Fibroblast of skin of left quadriceps (primary cell): Measurements from ENCODE around the gene FHIP1B.
"Not testable (repeated sequence)": the region's sequence is repeated elsewhere in the genome, so short reads cannot be mapped to it uniquely, and the experiment has no call there.

Experiments
- DNase-seq, 2 experiments: peaks; one replicate each; pipeline ENCODE4 v3.0.0-alpha.2; 2013; ENCODE audit warnings: low read depth in 2 of 2

Gene FHIP1B

DNA sequence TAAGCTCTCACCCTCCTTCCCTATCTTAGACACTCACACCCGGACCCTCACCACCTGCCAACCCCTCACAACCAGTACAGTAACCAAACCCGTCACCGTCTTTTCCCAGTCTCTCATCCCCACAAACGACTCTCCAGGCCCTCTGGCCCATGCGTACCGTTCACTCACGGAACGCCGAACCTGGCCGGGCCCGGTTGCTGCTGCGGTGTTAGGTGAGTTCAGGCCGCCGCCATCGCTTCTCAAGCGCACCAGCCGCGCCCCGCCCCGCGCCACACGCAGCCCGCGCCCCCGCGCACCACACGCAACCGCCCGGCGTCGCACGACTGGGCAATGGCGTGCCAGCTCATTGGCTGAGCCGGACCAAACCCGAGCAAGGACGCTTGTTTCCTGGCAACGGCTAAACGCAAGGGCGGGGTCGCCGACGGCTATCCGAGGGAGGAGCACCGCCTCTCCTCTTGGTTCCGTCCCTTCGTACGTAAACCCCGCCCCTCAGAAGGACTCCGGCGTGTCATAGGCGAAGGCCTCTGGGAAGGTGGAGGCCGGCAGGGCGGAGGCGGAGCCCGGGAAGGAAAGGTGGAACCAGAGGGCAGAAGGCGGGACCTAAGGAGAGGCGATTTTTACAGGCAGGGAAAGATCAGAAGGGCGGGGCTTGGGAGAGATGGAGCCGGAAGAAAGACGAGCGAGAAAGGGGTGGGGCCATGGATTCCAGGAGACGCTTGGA, at the start of gene FHIP1B:
Gene FHIP1B (minus strand): TSS at position 250 of the 721 bp plus-strand sequence. CDS start 10,120 bp downstream, outside the sequence.
- DNase-seq = peak; percentile 99

DNA sequence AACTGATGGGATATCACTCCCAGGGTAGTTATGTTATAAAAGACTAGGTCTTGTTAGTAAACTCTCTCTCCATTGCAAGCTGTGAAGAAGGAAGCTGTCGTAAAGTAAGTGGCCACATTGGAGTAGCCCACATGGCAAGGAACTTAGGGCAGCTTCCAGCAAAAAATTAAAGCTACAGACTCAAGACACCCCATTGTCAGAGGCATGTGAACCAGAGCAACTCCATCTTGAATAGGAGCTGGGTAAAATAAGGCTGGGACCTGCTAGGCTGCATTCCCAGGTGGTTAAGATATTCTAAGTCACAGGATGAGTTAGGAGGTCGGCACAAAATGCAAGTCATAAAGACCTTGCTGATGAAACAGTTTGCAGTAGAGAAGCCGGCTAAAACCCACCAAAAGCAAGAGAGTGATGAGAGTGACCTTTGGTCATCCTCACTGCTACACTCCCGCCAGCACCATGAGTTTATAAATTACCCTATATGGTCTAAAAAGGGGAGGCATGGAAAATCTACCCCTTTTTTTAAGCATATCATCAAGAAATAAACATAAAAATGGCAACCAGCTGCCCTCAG, 49.1 kb upstream of the FHIP1B start:
- DNase-seq = no peak

DNA sequence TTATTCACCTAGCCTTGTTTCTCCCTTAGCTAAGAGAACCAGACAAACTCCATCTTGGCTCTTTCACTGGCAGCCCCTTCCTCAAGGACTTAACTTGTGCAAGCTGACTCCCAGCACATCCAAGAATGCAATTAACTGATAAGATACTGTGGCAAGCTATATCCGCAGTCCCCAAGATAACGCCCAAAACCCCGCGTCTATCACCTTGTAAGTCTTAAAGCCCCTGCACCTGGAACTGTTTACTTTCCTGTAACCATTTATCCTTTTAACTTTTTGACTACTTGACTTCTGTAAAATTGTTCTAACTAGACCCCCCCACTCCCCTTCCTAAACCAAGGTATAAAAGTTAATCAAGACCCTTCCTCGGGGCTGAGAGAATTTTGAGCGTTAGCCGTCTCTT, 46.4 kb upstream of the FHIP1B start:
- not testable (repeated sequence) for DNase-seq

DNA sequence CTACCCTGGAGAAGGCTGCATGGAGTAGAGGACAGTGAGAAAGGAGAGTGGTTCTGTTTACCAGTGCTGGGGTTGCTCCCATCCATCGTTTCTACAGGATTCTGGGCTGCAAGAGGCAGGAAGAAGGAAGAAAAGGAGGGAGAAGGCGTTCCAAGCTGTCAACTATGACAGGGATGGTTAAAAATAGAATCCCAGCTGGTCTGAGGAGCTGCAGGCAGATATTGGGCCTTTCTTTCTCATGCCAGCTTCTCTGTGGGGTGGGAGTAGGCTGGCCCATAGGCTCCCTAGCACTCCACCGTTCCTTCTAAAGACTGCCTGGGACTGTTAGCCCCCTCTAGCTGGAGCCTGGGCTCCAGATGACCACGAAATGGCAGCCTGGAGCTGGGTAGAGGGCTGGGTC, 38.8 kb upstream of the FHIP1B start:
- DNase-seq = no peak

DNA sequence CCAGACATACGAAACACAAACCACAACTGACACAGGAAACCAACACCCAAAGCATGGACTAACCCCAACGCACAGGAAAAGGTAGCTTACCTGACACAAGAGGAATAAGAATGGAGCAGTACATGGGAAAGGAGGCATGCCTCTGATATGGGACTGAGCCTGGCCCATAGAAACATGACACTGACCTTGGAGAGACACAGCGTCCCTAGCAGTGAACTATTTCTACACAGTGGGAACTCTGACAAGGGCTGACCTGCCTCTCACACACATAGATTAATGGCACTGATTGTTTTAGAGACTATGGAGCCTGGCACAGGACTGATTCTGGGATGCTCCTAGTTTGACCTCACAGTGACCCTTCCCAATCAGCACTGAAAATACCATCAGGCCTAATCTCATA, 37.2 kb upstream of the FHIP1B start:
- no peak for DNase-seq

DNA sequence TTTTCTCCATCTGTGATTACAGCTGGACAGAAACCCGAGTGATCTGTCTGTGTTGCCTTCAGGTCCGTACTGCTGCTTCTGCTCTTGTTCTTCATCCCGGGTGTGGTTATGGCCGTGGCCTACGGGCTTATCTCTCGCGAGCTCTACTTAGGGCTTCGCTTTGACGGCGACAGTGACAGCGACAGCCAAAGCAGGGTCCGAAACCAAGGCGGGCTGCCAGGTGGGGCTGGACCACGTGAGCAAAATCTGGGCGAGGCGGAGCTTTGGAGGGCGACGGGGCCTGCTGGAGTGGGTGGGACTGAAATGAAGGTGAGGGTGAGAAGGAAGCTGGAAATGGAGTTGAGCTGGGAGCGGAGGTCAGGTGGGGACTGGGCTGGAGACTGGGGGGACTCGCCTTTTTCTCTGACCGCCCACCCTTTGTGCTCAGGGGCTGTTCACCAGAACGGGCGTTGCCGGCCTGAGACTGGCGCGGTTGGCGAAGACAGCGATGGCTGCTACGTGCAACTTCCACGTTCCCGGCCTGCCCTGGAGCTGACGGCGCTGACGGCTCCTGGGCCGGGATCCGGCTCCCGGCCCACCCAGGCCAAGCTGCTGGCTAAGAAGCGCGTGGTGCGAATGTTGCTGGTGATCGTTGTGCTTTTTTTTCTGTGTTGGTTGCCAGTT, 36.3 kb upstream of the FHIP1B start:
- DNase-seq = no peak

DNA sequence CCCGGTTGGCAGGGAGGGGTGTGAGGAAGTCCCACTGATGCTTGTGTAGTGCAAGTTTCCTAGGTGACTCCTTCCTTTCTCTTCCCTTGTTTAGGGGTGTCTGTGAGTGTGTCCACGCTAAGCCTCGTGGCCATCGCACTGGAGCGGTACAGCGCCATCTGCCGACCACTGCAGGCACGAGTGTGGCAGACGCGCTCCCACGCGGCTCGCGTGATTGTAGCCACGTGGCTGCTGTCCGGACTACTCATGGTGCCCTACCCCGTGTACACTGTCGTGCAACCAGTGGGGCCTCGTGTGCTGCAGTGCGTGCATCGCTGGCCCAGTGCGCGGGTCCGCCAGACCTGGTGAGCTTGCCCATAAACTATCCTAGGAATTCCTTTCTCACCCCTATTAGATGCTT, 35.6 kb upstream of the FHIP1B start:
- no peak for DNase-seq

DNA sequence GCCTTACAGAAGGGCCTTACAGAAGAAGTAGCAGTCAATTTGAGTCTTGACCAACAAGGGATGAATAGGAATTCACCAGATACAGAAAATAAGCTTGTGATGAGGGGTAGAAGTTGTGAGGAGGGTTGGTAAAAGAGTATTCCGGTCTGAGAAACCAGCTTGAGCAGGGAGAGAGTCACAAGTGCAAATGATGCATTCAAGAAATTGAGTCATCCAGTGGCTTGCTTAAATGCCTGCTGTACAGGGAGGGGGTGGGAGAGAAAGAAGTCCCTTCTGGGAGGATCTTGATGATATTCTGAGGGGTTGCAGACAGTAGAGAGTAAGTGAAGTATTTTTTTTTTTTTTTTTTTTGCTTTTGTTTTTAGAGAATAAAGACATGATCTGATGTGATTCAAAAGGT, 34.4 kb upstream of the FHIP1B start:
- no peak for DNase-seq

DNA sequence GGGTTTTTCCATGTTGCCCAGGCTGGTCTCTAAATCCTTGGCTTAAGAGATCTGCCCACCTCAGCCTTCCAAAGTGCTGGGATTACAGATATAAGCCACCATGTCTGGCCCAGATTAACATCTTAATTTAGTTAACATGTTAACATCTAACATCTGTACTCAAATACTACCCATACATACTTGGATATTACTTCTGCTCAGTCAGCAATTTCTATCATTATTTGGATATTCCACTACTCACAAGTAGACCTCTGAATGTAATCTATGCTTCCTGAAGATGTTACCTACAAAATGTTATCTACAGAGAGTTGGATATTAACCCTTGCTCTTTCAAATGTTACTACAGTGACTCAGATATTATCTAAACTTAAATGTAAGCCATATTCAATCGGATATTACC, 29.2 kb upstream of the FHIP1B start:
- no peak for DNase-seq

DNA sequence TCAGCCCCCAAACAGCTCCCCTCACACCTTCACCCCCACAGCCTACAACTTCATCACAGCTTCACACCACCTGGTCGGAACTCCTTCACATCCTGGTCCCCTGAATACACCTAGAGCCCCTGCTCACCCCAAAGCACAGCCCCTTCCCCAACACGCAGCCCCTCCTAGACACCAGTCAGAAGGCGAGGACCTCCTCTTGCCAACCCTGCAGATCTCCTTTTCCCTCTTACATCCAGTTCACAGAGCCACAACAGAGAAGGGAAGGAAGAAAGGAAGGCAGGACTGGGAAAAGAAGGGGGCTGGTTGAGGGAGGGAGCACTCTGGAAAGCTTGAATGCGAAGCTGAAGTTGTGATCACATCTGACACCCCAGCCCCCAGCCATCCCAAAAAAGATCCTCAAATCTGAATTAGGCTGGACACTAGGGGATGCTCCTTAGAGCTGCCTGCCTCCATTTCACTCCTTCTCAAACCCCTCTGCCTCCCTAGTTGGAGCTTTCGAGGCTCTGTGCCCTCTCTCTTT, 25.8 kb upstream of the FHIP1B start:
- DNase-seq = no peak

DNA sequence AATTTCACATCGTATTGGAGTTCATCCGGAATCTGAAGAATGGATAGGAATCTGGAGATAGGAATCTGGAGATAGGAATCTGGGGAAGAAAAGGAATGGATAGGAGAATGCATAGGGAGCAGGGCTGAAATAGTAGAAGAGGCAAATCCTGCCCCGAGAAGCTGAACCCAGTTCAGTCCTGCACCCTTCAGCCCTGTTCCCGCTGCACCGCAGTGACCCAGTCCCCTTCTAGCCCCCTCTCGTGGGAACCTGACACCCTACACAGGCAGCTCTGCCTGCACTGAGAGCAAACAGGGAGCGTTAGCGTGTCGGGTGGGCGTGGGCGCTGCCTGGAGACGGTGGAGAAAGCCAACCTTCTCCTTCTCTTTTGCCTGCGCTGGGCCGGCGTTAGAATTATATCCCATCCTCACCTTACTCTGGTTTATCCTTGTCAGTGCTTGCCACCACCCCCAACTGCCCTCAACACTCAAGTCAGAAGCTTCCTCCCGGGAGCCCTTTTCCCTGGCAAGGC, 24.2 kb upstream of the FHIP1B start:
- DNase-seq = no peak

DNA sequence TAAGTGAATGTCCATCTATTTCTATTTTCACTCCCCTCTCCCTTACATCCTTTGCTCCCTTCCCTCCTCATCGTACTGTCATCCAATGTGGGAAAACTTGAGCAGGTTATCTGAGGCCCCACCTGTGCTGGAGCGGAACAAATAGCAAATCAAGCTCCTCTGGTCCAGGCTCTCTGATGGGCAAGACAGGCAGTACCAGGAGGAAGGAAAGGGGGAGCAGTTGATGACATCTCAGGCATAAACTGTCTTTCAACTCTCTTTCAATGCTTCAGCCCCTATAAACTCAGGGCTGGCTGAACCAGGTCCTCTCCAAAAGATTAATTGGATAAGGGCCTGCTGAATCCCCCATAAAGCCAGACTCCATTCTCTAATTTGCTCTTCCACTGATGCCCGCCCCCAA, 23.7 kb upstream of the FHIP1B start:
- DNase-seq = no peak

DNA sequence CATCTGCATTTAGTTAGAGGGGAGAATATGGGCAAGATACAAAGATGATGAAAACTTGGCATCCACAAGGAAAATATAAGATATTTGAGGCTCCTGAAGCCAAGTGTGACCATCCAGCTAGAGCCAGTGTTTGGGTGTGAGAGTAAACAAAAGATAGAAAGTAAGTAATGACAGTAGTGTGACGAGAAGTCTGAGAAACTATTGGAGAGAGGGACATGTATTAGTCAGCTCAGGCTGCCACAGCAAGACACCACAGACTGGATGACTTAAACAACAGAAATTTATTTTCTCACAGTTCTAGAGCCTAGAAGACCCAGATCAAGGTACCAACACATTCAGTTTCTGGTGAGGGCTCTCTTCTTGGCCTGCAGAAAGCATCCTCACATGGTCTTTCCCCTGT, 18.8 kb upstream of the FHIP1B start:
- no peak for DNase-seq

DNA sequence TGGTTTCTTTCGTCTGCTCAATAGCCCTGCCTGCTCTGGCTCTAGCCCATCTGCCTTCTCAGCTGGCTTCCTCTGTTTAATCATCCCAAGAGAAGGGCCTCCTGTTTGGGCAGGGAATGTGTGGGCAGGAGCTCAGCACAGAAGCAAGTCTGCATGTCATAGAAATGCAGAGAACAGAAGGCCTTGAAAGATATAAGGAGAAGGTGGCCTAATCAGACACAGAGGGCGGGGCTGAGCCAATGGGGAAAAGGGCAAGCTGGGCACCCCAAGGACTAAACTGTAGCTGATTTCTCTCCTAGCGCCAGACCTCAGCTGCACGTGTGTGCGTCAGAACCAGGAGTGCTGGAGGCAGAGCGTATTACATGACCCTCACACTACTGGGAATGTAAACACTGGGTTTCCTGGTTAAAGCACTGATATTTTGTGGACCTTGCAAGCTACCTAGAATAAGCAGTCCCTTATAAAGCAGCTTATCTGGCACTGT, 17.6 kb upstream of the FHIP1B start:
- DNase-seq = no peak

DNA sequence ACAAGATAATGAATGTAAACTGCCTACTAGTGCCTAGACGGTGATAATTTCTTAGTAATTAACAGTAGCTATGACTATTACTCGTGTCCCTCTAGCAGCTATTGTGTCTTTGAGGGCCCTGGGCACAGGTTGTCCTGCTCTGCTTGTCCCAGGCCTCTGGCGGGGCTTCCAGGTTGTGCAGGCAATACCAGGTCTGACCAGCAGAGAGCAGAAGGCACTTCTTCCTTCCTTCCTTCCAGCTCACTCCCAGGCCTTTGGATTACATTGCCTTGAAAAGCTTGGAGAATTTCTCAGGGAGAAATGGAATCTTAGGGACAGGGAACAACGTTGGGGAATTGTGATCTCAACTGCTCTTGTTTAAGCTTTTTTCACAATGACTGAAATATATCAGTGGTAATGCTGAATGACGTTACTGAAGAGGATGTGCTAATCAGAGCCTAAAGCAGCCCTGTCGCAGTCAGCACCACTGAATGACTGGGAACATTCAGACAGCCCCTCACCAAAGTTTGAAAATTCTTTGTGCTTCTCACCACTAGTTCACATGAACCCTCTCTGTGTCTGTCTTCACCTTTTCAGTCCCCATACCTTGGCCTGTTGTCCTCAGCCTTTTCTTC, 16.8 kb upstream of the FHIP1B start:
- DNase-seq = peak; percentile 31 to 45

DNA sequence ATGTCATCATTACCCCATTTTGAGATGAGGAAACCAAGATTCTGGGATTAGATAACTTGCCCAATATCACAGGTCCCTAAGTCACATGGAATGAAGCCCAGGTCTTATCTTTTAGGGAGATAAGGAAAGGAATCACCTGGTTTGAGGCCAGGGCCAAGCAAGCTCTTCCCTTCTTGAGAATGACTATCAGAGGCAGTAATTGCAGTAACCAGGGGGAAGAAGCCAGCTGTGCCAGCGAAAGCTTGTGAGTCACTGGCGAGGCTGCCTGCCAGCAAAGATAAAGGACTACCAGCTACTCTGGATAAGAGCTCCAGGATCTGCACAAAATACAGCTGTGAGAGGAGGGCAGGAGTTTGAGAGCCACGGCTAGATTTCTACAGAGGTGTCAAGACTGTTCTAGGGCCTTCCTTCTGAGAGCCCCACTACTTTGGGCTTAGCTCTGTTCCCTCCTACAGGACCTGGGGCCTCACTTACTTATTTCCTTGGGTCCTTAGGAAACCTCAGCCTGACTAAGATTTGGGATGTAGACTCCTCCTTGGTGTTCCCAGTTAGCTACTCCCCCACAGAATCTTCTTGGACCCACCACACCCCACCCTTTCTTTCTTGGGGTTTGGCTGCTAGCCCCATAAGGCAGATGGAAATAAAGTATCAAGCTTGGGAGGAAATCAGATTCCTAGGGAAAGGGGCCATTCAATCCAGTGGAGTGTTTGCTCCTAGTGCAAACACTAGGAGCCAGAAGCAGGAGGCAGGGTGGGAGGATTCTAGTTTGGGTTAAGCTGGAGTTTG, 15.5 kb upstream of the FHIP1B start:
- no peak for DNase-seq

DNA sequence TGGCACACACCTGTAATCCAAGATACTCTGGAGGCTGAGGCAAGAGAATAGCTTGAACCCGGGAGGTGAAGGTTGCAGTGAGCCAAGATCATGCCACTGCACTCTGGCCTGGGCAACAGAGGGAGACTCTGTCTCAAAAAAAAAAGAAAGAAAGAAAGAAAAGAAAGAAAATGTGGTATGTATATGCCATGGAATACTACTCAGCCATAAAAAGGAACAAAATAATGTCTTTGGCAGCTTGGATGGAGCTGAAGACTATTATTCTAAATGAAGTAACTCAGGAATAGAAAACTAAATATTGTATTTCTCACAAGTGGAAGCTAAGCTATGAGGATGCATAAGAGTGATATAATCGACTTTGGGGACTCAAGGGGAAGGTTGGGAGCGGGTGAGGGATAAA, 14.5 kb upstream of the FHIP1B start:
- not testable (repeated sequence) for DNase-seq

DNA sequence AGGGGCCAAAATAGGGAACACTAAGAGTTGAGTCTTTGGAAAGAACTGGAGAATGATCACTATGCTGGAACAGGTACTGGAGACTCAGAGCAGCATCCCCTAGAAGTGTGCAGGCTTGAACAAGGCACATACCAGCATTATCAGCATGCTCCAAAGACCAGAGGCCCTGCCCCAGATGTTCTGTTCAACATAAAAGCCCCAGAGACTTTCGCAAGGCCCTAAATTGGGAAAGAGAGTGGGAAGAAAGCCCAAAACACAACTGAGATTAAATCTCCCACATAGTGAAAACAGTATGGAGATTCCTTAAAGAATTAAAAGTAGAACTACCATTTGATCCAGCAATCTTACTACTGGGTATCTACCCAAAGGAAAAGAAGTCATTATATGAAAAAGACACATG, 13.8 kb upstream of the FHIP1B start:
- DNase-seq = peak; percentile 14 to 20

DNA sequence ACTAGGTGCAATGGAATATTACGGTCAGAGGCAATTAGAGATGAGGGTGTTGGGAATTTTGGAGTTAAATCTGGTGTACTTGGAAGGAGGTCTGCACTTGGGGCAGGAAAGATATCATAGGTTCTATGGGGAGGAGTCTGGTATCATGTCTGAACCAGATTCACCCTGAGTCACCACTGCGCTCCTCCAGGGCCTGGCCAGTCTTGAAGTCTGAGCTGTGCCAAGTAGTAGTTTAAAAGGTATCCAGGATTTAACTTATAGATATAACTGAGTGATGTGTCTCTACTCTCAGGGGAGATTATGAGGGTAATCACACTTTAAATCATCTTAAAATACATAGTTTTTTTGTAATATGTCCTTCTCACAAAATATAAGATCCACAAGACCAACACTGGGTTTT, 11.1 kb upstream of the FHIP1B start:
- no peak for DNase-seq

DNA sequence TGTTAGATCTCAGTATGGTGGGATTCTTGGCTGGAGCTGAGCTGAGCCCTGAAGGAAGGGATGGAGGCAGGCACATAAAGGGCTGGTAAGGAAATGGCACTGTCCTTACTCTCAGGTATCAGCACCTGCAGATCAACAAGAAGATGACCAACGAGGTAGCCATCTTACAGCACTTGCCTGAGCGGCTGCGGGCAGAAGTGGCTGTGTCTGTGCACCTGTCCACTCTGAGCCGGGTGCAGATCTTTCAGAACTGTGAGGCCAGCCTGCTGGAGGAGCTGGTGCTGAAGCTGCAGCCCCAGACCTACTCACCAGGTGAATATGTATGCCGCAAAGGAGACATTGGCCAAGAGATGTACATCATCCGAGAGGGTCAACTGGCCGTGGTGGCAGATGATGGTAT, 6.9 kb upstream of the FHIP1B start:
- DNase-seq = no peak

DNA sequence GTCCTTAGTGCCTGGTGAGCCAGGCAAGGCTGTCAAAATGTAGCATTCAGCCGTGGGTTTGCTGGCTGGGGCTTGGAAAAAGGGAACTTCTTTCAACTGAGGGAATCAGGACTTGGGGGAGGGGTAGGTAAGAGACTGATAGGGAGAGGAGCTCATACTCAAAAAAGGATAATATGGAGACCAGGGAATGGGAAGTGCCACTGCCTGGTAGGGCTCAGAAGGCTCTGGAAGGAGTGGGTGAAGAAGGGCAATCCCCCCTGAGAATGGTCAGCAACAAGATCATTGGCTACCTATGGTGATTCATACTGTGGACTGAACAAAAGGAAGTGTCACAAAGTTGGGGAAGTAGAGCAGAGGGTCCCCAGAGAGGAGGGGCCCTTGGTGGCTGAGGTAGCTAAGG, 6.3 kb upstream of the FHIP1B start:
- no peak for DNase-seq
